Liver (tissue), 3 donors: ENCODE measurements around the gene OMG.

Experiments
- ATF3 ChIP-seq: IDR thresholded peaks from 2 replicates; pipeline ENCODE4 v1.6.1; 2016; ENCODE audit warnings: antibody characterized with exemption
- CTCF ChIP-seq: fragments of 150-350 bp; IDR thresholded peaks from 2 replicates; pipeline ENCODE4 v1.5.1; 2017; ENCODE audit warnings: improper control_type of control experiment, low read depth, low read length; ENCODE audit not compliant: missing input control
- EGR1 ChIP-seq, 2 donors: IDR thresholded peaks; 2 replicates each; pipeline ENCODE4 v1.6.1; 2016 to 2018; ENCODE audit warnings: antibody characterized with exemption in 2 of 2, low read depth in 2 of 2
- GABPA ChIP-seq, 2 donors: IDR thresholded peaks in 1 of 2; conservative IDR thresholded peaks in 1 of 2; 2 replicates each; pipeline ENCODE4 v1.6.1; 2016; ENCODE audit warnings: antibody characterized with exemption in 2 of 2, mild to moderate bottlenecking in 1 of 2, moderate library complexity in 1 of 2
- HNF4G ChIP-seq: IDR thresholded peaks from 2 replicates; pipeline ENCODE4 v1.6.1; 2016; ENCODE audit warnings: antibody characterized with exemption
- MAX ChIP-seq: IDR thresholded peaks from 2 replicates; pipeline ENCODE4 v1.6.1; 2016; ENCODE audit warnings: antibody characterized with exemption
- NR2F2 ChIP-seq: IDR thresholded peaks from 2 replicates; pipeline ENCODE4 v1.6.1; 2016; ENCODE audit warnings: antibody characterized with exemption
- RAD21 ChIP-seq, 2 donors: IDR thresholded peaks; 2 replicates each; pipeline ENCODE4 v1.6.1; 2016; ENCODE audit warnings: antibody characterized with exemption in 2 of 2, mild to moderate bottlenecking in 2 of 2
- SP1 ChIP-seq: IDR thresholded peaks from 2 replicates; pipeline ENCODE4 v1.6.1; 2018; ENCODE audit warnings: antibody characterized with exemption, mild to moderate bottlenecking
- TAF1 ChIP-seq: conservative IDR thresholded peaks from 2 replicates; pipeline ENCODE4 v1.6.1; 2016; ENCODE audit warnings: antibody characterized with exemption, mild to moderate bottlenecking
- YY1 ChIP-seq: IDR thresholded peaks from 2 replicates; pipeline ENCODE4 v1.6.1; 2016; ENCODE audit warnings: antibody characterized with exemption, mild to moderate bottlenecking
- ZBTB33 ChIP-seq: IDR thresholded peaks from 2 replicates; pipeline ENCODE4 v1.6.1; 2016; ENCODE audit warnings: antibody characterized with exemption
- donor health status: healthy.
- donor health status: healthy.

GRCh38 chr17:31310886-31311285 lies 13.8 kb upstream of the OMG start:
- no peak for TF ChIP-seq SP1
- no peak for TF ChIP-seq TAF1
- no peak for TF ChIP-seq CTCF
- no peak for TF ChIP-seq MAX
- no peak for TF ChIP-seq ZBTB33
- TF ChIP-seq ATF3 = no peak
- TF ChIP-seq RAD21 (IDR thresholded peaks at IDR 0.05) = no peak
- no peak for TF ChIP-seq YY1
- no peak for TF ChIP-seq NR2F2
- TF ChIP-seq HNF4G = no peak
- TF ChIP-seq GABPA (IDR thresholded peaks at IDR 0.05 in 1 of 2, conservative IDR thresholded peaks at IDR 0.05 in 1 of 2) = no peak
- no peak for TF ChIP-seq EGR1 (IDR thresholded peaks at IDR 0.05; ENCODE audit: low read depth in 2 of 2)
